Esophagus muscularis mucosa (tissue), 2 donors: Measurements from ENCODE around the gene TPP2.

Source experiments
- POLR2A ChIP-seq: fragments of 450-650 bp; IDR thresholded peaks from one replicate; pipeline ENCODE4 v1.6.1; 2017; ENCODE audit warnings: antibody characterized with exemption, moderate library complexity, mild to moderate bottlenecking, low read depth
- POLR2AphosphoS5 ChIP-seq, 2 donors: sonication (generic); formaldehyde crosslinking; IDR thresholded peaks; one replicate each; pipeline ENCODE4 v1.6.1; 2017; ENCODE audit warnings: antibody characterized with exemption in 2 of 2

- TF ChIP-seq POLR2A (no peak), POLR2AphosphoS5 (IDR thresholded peaks at IDR 0.05) (no peak)
Observed at GRCh38 chr13:102561933-102562332, 34.9 kb upstream of the TPP2 start.
